Effector memory CD8-positive, alpha-beta T cell (primary cell): Measurements from ENCODE around the gene GNB2.

ENCODE experiments used
- ATAC-seq: fragments of 150-1000 bp; cut with Tn5 transposase; replicated peaks from 2 replicates; pipeline ENCODE4 v1.10.0; 2021; ENCODE audit warnings: mild to moderate bottlenecking, moderate library complexity
- DNase-seq, 3 experiments: peaks; one replicate each; pipeline ENCODE4 v3.0.0; 2021
- H3K27ac Mint-ChIP-seq, 2 donors: one replicate each; pipeline ENCODE4 v1.8.0; 2022; ENCODE audit warnings: mild to moderate bottlenecking in 2 of 2, mixed read lengths in 2 of 2, moderate library complexity in 2 of 2
- H3K27me3 Mint-ChIP-seq, 2 donors: one replicate each; pipeline ENCODE4 v1.8.0; 2022; ENCODE audit warnings: mixed read lengths in 2 of 2
- H3K36me3 Mint-ChIP-seq: one replicate; pipeline ENCODE4 v1.8.0; 2022; ENCODE audit warnings: mild to moderate bottlenecking, moderate library complexity, mixed read lengths; ENCODE audit not compliant: insufficient read depth
- H3K4me1 Mint-ChIP-seq, 2 donors: one replicate each; pipeline ENCODE4 v1.8.0; 2022; ENCODE audit warnings: low read depth in 2 of 2, mixed read lengths in 2 of 2
- H3K4me3 Mint-ChIP-seq, 2 donors: one replicate each; pipeline ENCODE4 v1.8.0; 2022; ENCODE audit warnings: mild to moderate bottlenecking in 2 of 2, mixed read lengths in 2 of 2, moderate library complexity in 2 of 2
- H3K9me3 Mint-ChIP-seq, 2 donors: one replicate each; pipeline ENCODE4 v1.8.0; 2022; ENCODE audit warnings: mixed read lengths in 2 of 2

The GNB2 gene

GRCh38 chr7:100671353-100672327, 1.9 kb upstream of the GNB2 start:
- no peak for DNase-seq
- Mint-ChIP-seq H3K4me1 (peaks cover 4 to 9% of the 10 kb centered on the region in 2 donors), H3K27ac (no peak overlapping the region), H3K9me3 (no peaks in the 10 kb centered on the region), H3K4me3 (peak overlapping the region in 1 of 2 donors; percentile 89), H3K36me3 (peaks cover 45% of the 10 kb centered on the region), H3K27me3 (peaks cover 0 to 7% of the 10 kb centered on the region in 2 donors)
- no peak for ATAC-seq

- DNase-seq (peak in 2 of 3 experiments; percentile 35 to 50), ATAC-seq (no peak)
- H3K4me3 Mint-ChIP-seq, result peak overlapping the region; percentile 89 to 97
- H3K36me3 Mint-ChIP-seq, result peaks cover 67% of the 10 kb centered on the region
- H3K9me3 Mint-ChIP-seq, result no peaks in the 10 kb centered on the region
- peak overlapping the region; percentile 96 to 98 for H3K27ac Mint-ChIP-seq
- no peaks in the 10 kb centered on the region for H3K27me3 Mint-ChIP-seq
- peaks cover 15 to 18% of the 10 kb centered on the region in 2 donors for H3K4me1 Mint-ChIP-seq
Measured at GRCh38 chr7:100673942-100674410, 436 bp downstream of the GNB2 start.

DNA sequence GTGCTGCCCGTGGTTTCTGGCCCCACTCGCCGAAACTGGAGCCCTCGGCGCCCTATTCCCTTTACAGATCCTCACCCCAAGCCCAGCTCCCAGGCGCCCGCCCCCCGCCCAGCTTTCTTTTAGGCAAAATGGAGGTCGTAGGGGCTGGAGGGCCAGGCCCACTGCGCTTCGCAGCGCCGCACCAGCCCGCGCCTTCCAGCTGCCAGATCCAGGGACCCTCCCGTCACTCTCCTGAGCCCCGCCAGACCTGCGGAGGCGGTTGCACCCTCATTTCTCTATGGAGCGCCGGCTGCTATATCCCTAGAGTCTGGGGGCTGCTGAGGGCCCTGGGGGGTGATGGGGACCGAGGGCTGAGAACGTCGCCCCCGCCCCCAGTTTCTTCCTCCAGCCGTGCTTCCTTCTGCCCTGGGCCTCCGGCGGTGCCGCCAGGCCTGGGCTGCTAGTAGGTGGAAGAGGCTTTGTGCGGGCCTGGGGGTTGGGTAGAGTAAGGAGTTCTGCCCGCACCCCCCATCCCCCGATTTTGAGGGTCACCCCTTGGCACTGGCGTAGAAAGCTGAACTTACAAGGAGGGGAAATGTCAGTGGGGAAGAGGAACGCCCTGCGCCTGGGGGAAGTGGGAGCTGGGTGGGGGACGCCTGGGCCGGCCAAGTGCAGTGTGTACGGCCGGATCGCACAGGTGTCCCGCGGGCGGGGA, 1.0 kb downstream of the GNB2 start:
- no peak for ATAC-seq

GRCh38 chr7:100675105-100675451, 1.5 kb downstream of the GNB2 start:
- peaks cover 22 to 24% of the 10 kb centered on the region in 2 donors for H3K4me1 Mint-ChIP-seq
- DNase-seq (no peak), ATAC-seq (peak; percentile 2)
- H3K36me3 Mint-ChIP-seq, result peaks cover 76% of the 10 kb centered on the region
- H3K9me3 Mint-ChIP-seq, result no peaks in the 10 kb centered on the region
- peak overlapping the region; percentile 89 to 97 for H3K4me3 Mint-ChIP-seq
- H3K27me3 Mint-ChIP-seq, result no peaks in the 10 kb centered on the region
- H3K27ac Mint-ChIP-seq, result peak overlapping the region; percentile 96 to 98

More for the DNA sequence above, 1.0 kb downstream of the GNB2 start:
- peak overlapping the region; percentile 89 to 97 for H3K4me3 Mint-ChIP-seq
- no peaks in the 10 kb centered on the region for H3K9me3 Mint-ChIP-seq
- H3K27ac Mint-ChIP-seq, result peak overlapping the region; percentile 96 to 98
- no peak for DNase-seq
- peaks cover 72% of the 10 kb centered on the region for H3K36me3 Mint-ChIP-seq
- no peaks in the 10 kb centered on the region for H3K27me3 Mint-ChIP-seq
- H3K4me1 Mint-ChIP-seq, result peaks cover 19 to 21% of the 10 kb centered on the region in 2 donors

DNA sequence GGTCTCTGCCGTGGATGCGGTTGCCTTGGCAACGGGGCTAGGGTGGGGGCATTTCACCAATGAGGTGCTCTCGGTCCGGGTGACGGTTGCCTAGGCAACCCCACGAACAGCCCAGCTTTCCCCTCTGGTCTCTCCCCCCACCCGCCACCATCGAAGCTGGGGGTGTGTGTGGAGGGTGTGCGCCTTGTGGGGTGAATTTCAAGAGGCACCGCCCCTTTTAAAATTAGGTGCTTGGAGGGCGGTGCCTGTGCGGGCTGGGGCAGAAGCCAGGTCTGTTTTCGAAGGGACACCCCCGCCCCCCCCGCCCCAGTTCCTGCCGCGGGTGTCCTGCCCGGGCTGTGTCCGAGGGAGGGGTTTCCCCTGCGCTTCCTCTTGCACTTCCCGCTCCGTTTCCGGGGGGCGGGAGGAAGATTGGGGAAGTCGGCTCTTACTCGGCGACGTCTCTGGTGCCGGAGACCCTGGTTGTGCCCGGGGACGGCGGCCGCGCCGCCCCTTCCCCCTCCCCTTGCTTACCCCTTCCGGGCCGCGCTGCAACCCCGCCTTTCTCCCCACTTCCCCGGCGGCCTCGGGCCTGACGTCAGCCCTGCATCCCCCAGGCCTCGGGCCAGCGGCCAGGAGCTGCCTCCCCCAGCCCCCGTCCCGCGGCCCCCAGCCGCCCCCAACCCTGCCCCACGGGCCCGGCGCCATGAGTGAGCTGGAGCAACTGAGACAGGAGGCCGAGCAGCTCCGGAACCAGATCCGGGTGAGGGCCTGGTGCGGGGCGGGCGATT, 2.2 kb downstream of the GNB2 start:
- DNase-seq (peak; percentile 86 to 94 (median 92)), ATAC-seq (peak; percentile 63)
- Mint-ChIP-seq H3K9me3 (no peaks in the 10 kb centered on the region), H3K27ac (peak overlapping the region; percentile 92 to 96), H3K27me3 (no peaks in the 10 kb centered on the region), H3K36me3 (peaks cover 82% of the 10 kb centered on the region), H3K4me1 (peaks cover 27 to 29% of the 10 kb centered on the region in 2 donors), H3K4me3 (peak overlapping the region; percentile 89 to 97)

- H3K4me1 Mint-ChIP-seq, result peaks cover 32 to 34% of the 10 kb centered on the region in 2 donors
- peaks cover 81% of the 10 kb centered on the region for H3K36me3 Mint-ChIP-seq
- H3K9me3 Mint-ChIP-seq, result no peaks in the 10 kb centered on the region
- no peak for DNase-seq
- H3K27me3 Mint-ChIP-seq, result no peaks in the 10 kb centered on the region
- peak overlapping the region; percentile 89 to 97 for H3K4me3 Mint-ChIP-seq
- no peak for ATAC-seq
- peak overlapping the region; percentile 92 to 96 for H3K27ac Mint-ChIP-seq
Measured at GRCh38 chr7:100676501-100677306, 3.2 kb downstream of the GNB2 start.

DNA sequence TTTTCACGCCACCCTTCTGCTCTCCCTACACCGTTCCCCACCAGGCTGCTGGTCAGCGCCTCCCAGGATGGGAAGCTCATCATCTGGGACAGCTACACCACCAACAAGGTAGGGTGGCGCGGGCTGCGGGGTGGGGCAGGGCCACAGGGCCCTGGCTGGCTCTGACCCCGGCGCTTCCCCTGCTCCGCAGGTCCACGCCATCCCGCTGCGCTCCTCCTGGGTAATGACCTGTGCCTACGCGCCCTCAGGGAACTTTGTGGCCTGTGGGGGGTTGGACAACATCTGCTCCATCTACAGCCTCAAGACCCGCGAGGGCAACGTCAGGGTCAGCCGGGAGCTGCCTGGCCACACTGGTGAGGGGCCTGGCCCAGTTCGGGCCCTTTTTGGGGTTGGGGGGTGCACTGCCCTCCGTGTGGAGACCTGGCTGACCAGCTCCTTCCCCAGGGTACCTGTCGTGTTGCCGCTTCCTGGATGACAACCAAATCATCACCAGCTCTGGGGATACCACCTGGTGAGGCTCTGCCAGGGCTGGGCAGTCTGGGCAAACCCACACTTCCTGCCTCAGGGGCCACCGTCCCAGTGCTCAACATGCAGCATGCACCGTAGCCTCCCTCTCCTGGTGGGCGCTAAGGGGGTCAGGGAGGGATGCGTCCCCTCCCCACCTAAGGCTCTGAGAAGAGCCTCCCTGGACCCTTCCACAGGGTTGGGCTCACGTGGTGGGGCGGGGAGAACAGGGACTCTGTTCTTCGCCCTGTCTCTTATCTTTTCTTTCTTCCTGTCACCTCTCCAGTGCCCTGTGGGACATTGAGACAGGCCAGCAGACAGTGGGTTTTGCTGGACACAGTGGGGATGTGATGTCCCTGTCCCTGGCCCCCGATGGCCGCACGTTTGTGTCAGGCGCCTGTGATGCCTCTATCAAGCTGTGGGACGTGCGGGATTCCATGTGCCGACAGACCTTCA, 4.0 kb downstream of the GNB2 start:
- ATAC-seq (no peak), DNase-seq (no peak)
- Mint-ChIP-seq H3K27me3 (no peaks in the 10 kb centered on the region), H3K4me3 (peak overlapping the region; percentile 18 to 42), H3K36me3 (peaks cover 85% of the 10 kb centered on the region), H3K27ac (peak overlapping the region; percentile 86 to 92), H3K9me3 (no peaks in the 10 kb centered on the region), H3K4me1 (peaks cover 31 to 35% of the 10 kb centered on the region in 2 donors)

- no peak for DNase-seq
- Mint-ChIP-seq H3K9me3 (no peaks in the 10 kb centered on the region), H3K4me3 (peak overlapping the region; percentile 18 to 42), H3K27ac (peak overlapping the region in 1 of 2 donors; percentile 86), H3K27me3 (no peaks in the 10 kb centered on the region), H3K36me3 (peaks cover 77% of the 10 kb centered on the region), H3K4me1 (peaks cover 29 to 35% of the 10 kb centered on the region in 2 donors)
- ATAC-seq, result no peak
Measured at GRCh38 chr7:100678291-100678984, 4.9 kb downstream of the GNB2 start.

DNA sequence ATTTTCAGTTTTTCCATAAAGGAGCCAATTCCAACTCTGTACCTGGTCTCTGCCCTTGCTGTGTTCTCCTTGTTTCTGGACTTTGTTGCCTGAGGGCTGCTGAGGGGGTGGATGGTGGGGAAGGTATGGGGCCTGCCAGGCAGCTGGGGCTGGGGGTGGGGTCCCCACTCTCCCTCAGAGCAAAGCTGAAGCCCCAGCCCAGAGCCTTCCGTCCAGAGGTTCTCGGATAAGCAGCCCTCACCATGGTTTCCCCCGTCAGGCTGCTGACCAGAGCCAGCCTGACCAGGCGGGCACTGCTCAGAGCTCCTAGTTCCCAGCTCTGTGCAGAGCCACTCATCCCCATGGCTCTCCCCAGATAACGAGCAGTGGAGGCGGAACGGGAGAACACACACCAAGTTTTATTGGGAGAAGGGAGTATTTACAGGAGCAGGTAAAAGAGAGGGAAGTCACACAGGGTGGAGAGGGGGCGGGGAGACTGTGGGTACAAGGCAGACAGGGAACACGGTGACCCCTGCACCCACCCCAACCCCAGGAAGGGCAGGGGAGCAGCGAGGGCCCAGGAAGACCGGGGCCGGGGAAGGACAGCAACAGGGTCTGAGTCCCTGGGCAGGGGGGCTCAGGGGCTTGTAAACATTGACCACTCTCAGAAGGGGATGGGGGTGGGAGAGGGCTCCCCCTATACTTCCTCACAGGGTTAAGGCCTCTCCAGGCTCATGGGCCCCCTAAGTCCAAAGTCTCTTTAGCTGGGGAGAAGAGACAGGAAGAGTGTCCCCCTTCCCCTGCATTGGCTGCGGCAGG, 5.8 kb downstream of the GNB2 start:
- peak overlapping the region; percentile 81 to 86 for H3K27ac Mint-ChIP-seq
- H3K36me3 Mint-ChIP-seq, result peaks cover 68% of the 10 kb centered on the region
- DNase-seq (no peak), ATAC-seq (no peak)
- H3K9me3 Mint-ChIP-seq, result no peaks in the 10 kb centered on the region
- no peak overlapping the region for H3K4me3 Mint-ChIP-seq
- H3K4me1 Mint-ChIP-seq, result peaks cover 29 to 35% of the 10 kb centered on the region in 2 donors
- H3K27me3 Mint-ChIP-seq, result no peaks in the 10 kb centered on the region

GRCh38 chr7:100679927-100680575, 6.5 kb downstream of the GNB2 start:
- H3K4me1 Mint-ChIP-seq, result peaks cover 29 to 35% of the 10 kb centered on the region in 2 donors
- H3K9me3 Mint-ChIP-seq, result no peaks in the 10 kb centered on the region

More at GRCh38 chr7:100679927-100680575, 6.5 kb downstream of the GNB2 start:
- no peak for DNase-seq
- H3K36me3 Mint-ChIP-seq, result peaks cover 63% of the 10 kb centered on the region
- no peak for ATAC-seq
- H3K4me3 Mint-ChIP-seq, result peak overlapping the region; percentile 34 to 58
- peak overlapping the region; percentile 81 to 86 for H3K27ac Mint-ChIP-seq
- no peaks in the 10 kb centered on the region for H3K27me3 Mint-ChIP-seq
